Head of caudate nucleus (tissue), 42 donors: ENCODE measurements around the gene MAPK10.

ENCODE experiments used
- DNase-seq, 42 donors: peaks; one replicate each; pipeline versions ENCODE4 v3.0.0 to v3.0.0-alpha.2; 2020 to 2021; ENCODE audit warnings: mixed read lengths in 7 of 42
- intact Hi-C: fragments of 100-400 bp; cut with DNase I; formaldehyde crosslinking; loops from one replicate; pipeline ENCODE4 v1.15.0; 2022

MAPK10 gene

GRCh38 chr4:86291180-86291579 is 68.7 kb downstream of the MAPK10 start:
- intact Hi-C loops, result no loop called here
- no peak for DNase-seq

DNA sequence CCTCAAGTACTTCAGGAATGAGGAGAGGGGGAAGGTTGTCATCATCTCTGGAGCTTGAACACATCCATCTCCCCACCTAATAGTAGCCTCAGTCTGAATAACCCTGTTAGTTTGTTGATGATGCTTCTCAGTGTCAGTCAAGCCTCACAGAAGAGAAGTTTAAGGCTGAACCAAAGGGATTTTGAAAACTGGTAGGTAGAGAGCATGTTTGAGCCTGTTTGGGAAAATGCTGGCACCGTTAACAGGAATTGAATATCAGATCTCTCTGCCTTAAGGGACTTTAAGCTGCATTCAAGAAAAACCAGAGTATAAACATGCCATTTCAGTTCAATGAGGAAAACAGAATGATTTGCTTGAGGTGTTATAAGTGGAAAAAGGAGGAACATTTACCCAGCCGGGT is 73.1 kb downstream of the MAPK10 start:
- no peak for DNase-seq
- intact Hi-C loops, result no loop called here

GRCh38 chr4:86283371-86283770 is 76.5 kb downstream of the MAPK10 start:
- DNase-seq, result no peak
- intact Hi-C loops, result no loop called here

- intact Hi-C loops, result no loop called here
- DNase-seq, result no peak
Observed at GRCh38 chr4:86280246-86280645, 79.6 kb downstream of the MAPK10 start.

DNA sequence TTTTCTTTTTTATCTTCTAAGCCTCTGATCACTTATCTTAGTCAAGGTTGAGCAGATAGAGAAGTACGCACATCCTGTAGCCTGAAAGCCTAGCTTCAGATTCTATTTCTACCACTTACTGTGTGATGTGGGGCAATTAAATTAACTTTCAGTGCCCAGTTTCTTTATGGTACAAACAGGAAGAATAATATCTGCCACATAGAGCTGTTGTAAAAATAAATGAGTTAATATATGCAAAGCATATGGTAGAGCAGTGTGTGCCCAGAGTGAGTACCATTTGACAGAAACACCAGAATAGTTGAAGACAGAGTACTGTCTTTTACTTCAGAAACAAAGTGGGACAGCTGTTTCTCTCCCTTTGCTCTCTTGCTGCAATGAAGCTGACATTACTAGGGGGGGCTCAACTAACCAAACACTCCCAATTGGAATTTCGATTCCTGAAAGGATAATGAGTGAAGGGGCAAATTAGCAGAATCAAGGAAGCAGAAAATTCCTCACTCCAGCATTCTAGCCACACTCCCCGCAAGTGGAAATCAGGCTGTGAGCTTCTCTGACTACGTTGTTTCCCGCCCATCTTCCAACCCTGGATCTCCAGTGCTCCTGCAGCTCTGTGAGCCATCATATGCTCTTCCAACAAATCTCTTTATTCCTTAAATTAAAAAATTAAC is 80.4 kb downstream of the MAPK10 start:
- DNase-seq, result no peak
- intact Hi-C loops, result no loop called here

- intact Hi-C loops, result no loop called here
- DNase-seq, result no peak
Observed at GRCh38 chr4:86278126-86278525, 81.7 kb downstream of the MAPK10 start.

DNA sequence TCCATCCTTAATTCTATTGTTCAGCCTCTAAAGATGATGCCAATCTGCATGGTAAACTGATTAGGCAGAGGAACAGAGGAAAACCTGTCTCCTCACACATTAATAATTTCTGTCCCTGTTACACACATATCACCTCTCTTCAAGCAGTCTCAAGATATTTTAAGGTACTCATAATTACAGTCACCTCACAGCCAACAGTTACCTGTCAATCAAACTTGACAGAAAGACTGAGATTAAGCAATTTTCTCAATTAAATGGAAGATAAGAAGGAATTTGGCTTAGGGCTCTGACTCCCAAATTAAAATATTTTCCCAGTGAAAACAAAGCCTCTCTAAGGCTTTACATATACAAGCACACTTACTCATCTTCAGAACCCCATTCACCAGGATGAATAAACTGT is 85.2 kb downstream of the MAPK10 start:
- intact Hi-C loops, result no loop called here
- DNase-seq, result no peak

GRCh38 chr4:86272669-86273068 is 87.2 kb downstream of the MAPK10 start:
- intact Hi-C loops, result no loop called here
- DNase-seq, result no peak

- intact Hi-C loops, result no loop called here
- no peak for DNase-seq
Observed at GRCh38 chr4:86271057-86271456, 88.8 kb downstream of the MAPK10 start.

GRCh38 chr4:86269354-86269753 is 90.5 kb downstream of the MAPK10 start:
- DNase-seq, result peak in 6 of 42 donors; percentile 2 to 50 (median 12)
- intact Hi-C loops, result no loop called here

DNA sequence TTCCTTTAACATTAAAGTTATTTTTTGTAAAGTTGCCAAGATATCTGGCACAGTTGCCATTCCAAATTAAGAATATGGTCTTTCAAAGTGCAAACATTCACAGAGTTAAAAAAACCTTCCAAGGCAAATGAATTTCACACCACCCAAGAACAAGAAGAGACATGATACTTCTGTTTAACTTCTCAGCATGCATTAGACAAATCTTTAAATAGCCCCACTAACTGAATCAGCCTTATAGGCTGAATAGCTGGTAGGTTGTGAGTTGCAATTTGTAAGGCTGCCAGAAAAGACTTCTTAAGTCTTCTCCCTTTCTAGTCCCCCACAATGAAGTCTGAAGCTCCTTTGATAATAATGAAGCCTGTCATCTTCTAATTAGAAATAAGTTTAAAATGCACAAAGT is 95.6 kb downstream of the MAPK10 start:
- intact Hi-C loops, result no loop called here
- no peak for DNase-seq

DNA sequence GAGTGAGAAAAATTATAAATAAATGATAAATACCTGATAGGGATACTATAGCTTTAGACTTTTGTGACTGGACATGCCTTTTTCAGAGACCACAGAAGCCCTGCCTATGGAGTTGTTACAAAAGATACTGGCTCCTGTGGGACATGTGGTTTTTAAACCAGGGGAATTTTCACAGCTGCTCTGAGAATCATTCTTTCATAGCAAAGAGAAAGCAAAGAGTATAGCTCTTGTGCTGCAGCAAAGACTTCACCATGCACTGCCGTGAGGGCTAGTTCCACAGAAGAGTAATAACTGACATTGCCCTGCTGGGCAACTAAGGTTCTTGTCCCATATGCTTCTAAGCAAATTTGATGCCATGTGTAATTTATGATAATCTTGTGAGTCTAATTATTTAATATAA is 98.2 kb downstream of the MAPK10 start:
- intact Hi-C loops, result no loop called here
- DNase-seq, result no peak

- intact Hi-C loops, result no loop called here
- DNase-seq, result no peak
Observed at GRCh38 chr4:86256086-86256485, 103.8 kb downstream of the MAPK10 start.

DNA sequence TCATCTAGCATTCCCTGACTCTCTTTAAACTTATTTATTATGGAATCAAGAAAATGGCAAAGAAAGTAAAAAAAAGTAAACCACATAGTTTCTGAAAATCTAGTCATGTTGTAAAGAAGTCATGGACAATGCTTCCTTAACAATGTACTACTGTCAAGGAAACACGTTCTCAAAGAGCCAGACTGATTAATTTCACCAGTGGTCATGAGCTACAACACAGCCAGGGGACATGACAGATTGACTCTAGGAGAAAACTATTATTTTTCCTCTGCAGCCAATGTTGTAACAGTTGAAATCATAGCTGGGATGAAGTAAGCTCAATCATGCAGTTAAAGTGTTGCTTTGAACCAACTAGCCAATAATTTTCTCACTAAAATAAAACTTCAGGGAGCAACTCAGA is 109.2 kb downstream of the MAPK10 start:
- intact Hi-C loops, result no loop called here
- DNase-seq, result no peak

- DNase-seq, result no peak
- intact Hi-C loops, result no loop called here
Observed at GRCh38 chr4:86250006-86250405, 109.8 kb downstream of the MAPK10 start.

GRCh38 chr4:86249074-86249473 is 110.8 kb downstream of the MAPK10 start:
- intact Hi-C loops, result no loop called here
- no peak for DNase-seq

DNA sequence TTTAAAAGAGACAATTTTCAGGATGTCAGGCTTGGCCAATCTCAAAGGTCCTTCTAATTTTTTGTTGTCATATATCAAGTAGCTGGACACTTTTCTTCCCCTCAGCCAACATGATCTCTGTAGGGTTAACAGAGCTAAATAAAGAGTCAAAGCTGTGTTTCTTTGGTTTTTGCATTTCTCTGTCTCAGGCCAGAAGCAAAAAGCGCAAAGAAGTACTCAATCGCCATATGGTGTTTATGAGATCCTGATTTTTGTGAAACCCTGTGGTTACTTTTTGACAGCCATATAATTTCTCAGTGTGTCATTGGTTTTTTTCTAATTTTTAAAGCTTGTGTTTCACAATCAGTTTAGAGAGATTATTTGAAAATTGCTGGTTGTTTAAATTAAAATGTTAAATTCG is 111.9 kb downstream of the MAPK10 start:
- DNase-seq, result no peak
- intact Hi-C loops, result no loop called here

GRCh38 chr4:86247320-86247719 is 112.5 kb downstream of the MAPK10 start:
- intact Hi-C loops, result no loop called here
- no peak for DNase-seq

GRCh38 chr4:86243750-86244149 is 116.1 kb downstream of the MAPK10 start:
- intact Hi-C loops, result no loop called here
- DNase-seq, result no peak

GRCh38 chr4:86242677-86243076 is 117.2 kb downstream of the MAPK10 start:
- intact Hi-C loops, result no loop called here
- no peak for DNase-seq

- DNase-seq, result peak in 23 of 42 donors; percentile 5 to 61 (median 34)
- intact Hi-C loops, result no loop called here
Observed at GRCh38 chr4:86235549-86235948, 124.3 kb downstream of the MAPK10 start.

GRCh38 chr4:86233681-86234080 is 126.2 kb downstream of the MAPK10 start:
- intact Hi-C loops, result no loop called here
- no peak for DNase-seq
